Loucy (cell line): ENCODE measurements around the gene MED14.

Experiments
- H2AFZ ChIP-seq: fragments of 200-600 bp; sonication (generic); 2 replicates; pipeline ENCODE4 v1.6.0; 2016; ENCODE audit warnings: antibody characterized with exemption, mild to moderate bottlenecking, low read length, moderate library complexity
- H3F3A ChIP-seq: fragments of 200-600 bp; 2 replicates; pipeline ENCODE4 v1.6.0; 2016; ENCODE audit warnings: antibody characterized with exemption, low read depth, mild to moderate bottlenecking
- H3K27me3 ChIP-seq: fragments of 200-600 bp; sonication (generic); 2 replicates; pipeline ENCODE4 v1.6.1; 2014; ENCODE audit warnings: low read length, mild to moderate bottlenecking; ENCODE audit not compliant: insufficient read depth, poor library complexity, severe bottlenecking
- H3K36me3 ChIP-seq: fragments of 200-600 bp; sonication (generic); 2 replicates; pipeline ENCODE4 v1.6.1; 2016; ENCODE audit warnings: low read length; ENCODE audit not compliant: insufficient read depth
- H3K4me1 ChIP-seq: fragments of 200-600 bp; sonication (generic); 2 replicates; pipeline ENCODE4 v1.5.1; 2014; ENCODE audit warnings: low read length, mild to moderate bottlenecking; ENCODE audit not compliant: insufficient read depth, poor library complexity, severe bottlenecking
- H3K4me2 ChIP-seq: fragments of 200-600 bp; sonication (generic); 2 replicates; pipeline ENCODE4 v1.6.0; 2014; ENCODE audit warnings: antibody characterized with exemption, low read length, low read depth, mild to moderate bottlenecking; ENCODE audit not compliant: poor library complexity, severe bottlenecking
- H3K4me3 ChIP-seq: fragments of 200-600 bp; sonication (generic); 2 replicates; pipeline ENCODE4 v1.5.1; 2014; ENCODE audit warnings: low read length, mild to moderate bottlenecking, mixed read lengths; ENCODE audit not compliant: poor library complexity, severe bottlenecking
- H3K79me2 ChIP-seq: fragments of 200-600 bp; sonication (generic); 2 replicates; pipeline ENCODE4 v1.6.1; 2014; ENCODE audit warnings: low read length; ENCODE audit not compliant: insufficient read depth
- H3K9ac ChIP-seq: fragments of 200-600 bp; sonication (generic); 2 replicates; pipeline ENCODE4 v1.6.0; 2014; ENCODE audit warnings: mild to moderate bottlenecking, low read depth, low read length, moderate library complexity; ENCODE audit not compliant: poor library complexity, severe bottlenecking
- H3K9me2 ChIP-seq: fragments of 200-600 bp; sonication (generic); replicated peaks from 2 replicates; pipeline ENCODE4 v1.6.1; 2016; ENCODE audit warnings: low read depth, low read length, mixed read lengths
- H3K9me3 ChIP-seq: fragments of 200-600 bp; sonication (generic); 2 replicates; pipeline ENCODE4 v1.6.1; 2014; ENCODE audit warnings: mild to moderate bottlenecking, antibody characterized with exemption, low read length, low read depth; ENCODE audit not compliant: insufficient read depth
- H4K20me1 ChIP-seq: fragments of 200-600 bp; sonication (generic); 2 replicates; pipeline ENCODE4 v1.6.0; 2014; ENCODE audit warnings: antibody characterized with exemption, low read length, mild to moderate bottlenecking; ENCODE audit not compliant: insufficient read depth, poor library complexity, severe bottlenecking
- EZH2phosphoT487 ChIP-seq: fragments of 200-600 bp; IDR thresholded peaks from 2 replicates; pipeline ENCODE4 v1.6.1; 2018; ENCODE audit warnings: antibody characterized with exemption, mild to moderate bottlenecking, moderate library complexity, borderline replicate concordance
- TF ChIP-seq, protein P1 (sequence below): fragments of 200-600 bp; sonication (generic); conservative IDR thresholded peaks from 2 replicates; pipeline ENCODE4 v1.5.1; 2014; ENCODE audit warnings: mild to moderate bottlenecking, antibody characterized with exemption, low read length

Gene MED14

DNA sequence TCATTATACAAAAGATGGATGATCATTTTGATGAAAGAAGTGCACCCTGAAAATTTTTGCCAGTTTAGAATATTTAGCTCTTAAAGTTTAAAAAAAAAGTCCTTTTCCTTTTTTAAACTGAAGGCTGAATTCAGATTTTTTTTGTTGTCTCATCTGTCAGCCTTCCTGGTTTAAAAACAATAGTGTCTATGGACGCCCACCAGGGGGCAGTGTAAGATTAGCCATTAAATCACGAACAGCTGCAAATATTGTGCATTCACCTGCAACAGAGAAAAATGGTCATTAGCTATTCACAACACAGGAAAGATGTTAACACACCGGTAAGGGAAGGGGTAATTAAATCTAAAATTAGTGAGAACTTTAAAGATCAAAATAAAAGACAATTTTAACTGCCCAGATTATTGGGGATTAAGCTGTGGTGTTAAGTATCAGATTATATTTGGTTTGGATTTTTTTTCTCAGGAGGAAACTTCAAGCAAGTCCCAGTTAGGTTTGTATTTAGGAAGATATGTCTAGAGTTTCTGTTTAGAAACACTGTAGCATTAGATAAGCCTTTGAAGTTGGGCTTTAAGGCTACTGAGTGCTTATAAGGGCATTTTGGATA lies 83.6 kb downstream of the MED14 start:
- Histone ChIP-seq H3K4me2 (no peak overlapping the region), H3K4me3 (no peak overlapping the region), H3K79me2 (peaks cover 5% of the 10 kb centered on the region; the same call in 1 of the 2 replicates), H3K4me1 (peaks cover 4% of the 10 kb centered on the region), H2AFZ (no peak overlapping the region), H3K27me3 (no peaks in the 10 kb centered on the region), H3K36me3 (peaks cover 19% of the 10 kb centered on the region; the same call in 1 of the 2 replicates), H3K9ac (no peak overlapping the region), H4K20me1 (no peaks in the 10 kb centered on the region), H3K9me2 (no peaks in the 10 kb centered on the region), H3K9me3 (no peaks in the 10 kb centered on the region), H3F3A (no peaks in the 10 kb centered on the region)
- no peak for TF ChIP-seq EZH2phosphoT487
- TF ChIP-seq, protein P1, sequence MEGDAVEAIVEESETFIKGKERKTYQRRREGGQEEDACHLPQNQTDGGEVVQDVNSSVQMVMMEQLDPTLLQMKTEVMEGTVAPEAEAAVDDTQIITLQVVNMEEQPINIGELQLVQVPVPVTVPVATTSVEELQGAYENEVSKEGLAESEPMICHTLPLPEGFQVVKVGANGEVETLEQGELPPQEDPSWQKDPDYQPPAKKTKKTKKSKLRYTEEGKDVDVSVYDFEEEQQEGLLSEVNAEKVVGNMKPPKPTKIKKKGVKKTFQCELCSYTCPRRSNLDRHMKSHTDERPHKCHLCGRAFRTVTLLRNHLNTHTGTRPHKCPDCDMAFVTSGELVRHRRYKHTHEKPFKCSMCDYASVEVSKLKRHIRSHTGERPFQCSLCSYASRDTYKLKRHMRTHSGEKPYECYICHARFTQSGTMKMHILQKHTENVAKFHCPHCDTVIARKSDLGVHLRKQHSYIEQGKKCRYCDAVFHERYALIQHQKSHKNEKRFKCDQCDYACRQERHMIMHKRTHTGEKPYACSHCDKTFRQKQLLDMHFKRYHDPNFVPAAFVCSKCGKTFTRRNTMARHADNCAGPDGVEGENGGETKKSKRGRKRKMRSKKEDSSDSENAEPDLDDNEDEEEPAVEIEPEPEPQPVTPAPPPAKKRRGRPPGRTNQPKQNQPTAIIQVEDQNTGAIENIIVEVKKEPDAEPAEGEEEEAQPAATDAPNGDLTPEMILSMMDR, result peak; percentile 71

DNA sequence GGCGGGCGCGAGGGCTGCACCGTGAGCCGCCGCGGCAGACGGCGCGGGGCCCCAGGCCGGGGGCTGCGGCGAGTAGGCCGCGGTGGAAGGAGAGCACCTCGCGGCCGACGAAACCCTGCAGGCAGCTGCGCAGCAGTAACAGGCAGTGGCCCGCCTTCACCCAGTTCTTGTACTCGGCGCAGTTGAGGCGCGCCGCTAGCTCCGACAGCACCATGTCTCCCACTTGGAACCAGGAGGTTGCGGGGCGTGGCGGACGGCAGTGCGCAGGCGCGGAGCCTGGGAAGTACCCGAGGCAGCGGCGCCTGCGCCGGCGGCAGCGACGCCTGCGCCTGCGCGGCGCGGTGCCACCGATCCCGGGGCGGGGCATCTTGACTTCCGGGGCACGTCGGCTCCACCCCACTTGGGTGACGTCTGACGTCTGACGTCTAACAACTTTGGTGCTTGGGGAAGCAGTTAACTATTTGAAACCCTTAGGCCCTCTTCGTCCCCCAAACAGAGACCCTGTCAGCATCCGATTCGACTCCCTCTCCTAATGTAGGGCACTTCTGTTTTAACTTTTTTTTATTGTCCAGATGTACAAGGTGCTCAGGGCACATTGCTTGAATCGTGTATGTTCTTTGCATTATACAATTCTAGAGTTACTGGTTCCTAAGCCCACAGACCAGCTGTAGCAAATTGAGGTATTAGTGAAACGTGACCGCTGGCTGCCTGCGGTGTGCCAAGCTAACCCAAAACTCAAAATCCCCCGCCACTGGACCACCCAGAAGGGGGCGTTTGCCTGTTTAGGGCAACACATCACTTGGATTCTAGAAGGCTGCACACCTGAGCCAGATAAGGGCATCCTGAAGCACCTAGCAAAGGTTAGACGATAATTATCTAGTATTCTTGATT lies 87.8 kb downstream of the MED14 start, which contains the start of gene CXorf38:
Gene CXorf38 (minus strand): TSS at position 255 of the 891 bp plus-strand sequence. CDS start 41 bp downstream, at position 214.
- Histone ChIP-seq H3K4me2 (peak within 1 kb of the TSS; percentile 94), H3K36me3 (no peaks in the 10 kb centered on the region), H3K9ac (peak within 1 kb of the TSS; percentile 78), H3K79me2 (peaks cover 43% of the 10 kb centered on the region), H3K9me3 (no peaks in the 10 kb centered on the region), H3K9me2 (no peaks in the 10 kb centered on the region), H3F3A (no peaks in the 10 kb centered on the region), H3K27me3 (no peaks in the 10 kb centered on the region), H3K4me3 (peak within 1 kb of the TSS; percentile 86), H4K20me1 (no peaks in the 10 kb centered on the region), H2AFZ (peak within 1 kb of the TSS; percentile 78), H3K4me1 (peaks cover 11% of the 10 kb centered on the region)
- TF ChIP-seq, protein P1, result no peak
- no peak for TF ChIP-seq EZH2phosphoT487

DNA sequence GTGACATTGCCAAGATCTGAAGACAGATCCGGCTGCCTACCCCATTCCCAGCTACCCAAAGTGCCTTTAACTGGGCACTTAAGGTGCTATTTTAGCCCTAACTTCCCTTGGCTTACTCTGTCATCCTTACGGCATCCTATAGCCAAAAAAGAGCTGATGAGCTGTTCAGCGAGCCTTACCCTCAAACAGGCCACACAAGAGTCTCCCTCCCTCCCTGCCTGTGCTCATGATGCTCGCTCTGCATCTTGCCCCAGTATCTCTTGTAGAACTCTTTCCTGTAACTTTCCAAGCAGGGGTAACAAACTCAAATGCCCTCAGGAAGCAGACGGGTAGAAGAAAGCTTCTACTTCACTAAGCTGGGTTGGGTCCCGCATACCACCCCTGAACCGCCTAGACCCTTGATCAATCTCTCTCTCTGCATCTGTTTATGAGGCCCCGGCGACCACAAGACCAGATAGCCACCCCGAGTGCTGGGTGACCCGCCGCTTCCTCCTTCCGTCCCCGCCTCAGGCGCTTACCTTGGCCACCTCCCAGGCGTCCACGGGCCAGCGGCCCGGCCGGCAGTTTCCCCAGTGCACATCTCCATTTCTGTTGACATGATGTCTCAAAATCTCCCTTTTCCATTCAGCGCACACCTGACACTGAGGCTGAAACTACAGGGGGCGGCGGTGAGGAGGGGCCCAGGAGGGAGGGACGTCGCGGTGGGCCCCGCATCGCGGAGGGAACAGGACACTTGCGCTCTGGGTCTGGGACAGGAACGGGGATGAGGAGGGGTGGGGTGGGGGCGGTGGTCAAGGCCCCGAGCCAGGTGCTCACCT lies 88.6 kb downstream of the MED14 start:
- H2AFZ ChIP-seq, result peak overlapping the region; percentile 55; the same call in 1 of the 2 replicates
- H3K4me3 ChIP-seq, result peak overlapping the region; percentile 86
- no peaks in the 10 kb centered on the region for H3K27me3 ChIP-seq
- no peaks in the 10 kb centered on the region for H3K36me3 ChIP-seq
- H3K9me3 ChIP-seq, result no peaks in the 10 kb centered on the region
- peak overlapping the region; percentile 94 for H3K4me2 ChIP-seq
- no peaks in the 10 kb centered on the region for H3F3A ChIP-seq
- no peaks in the 10 kb centered on the region for H3K9me2 ChIP-seq
- peak overlapping the region; percentile 78 for H3K9ac ChIP-seq
- no peak for TF ChIP-seq EZH2phosphoT487
- TF ChIP-seq, protein P1, result no peak
- peaks cover 14% of the 10 kb centered on the region for H3K4me1 ChIP-seq
- H3K79me2 ChIP-seq, result peaks cover 52% of the 10 kb centered on the region
- no peaks in the 10 kb centered on the region for H4K20me1 ChIP-seq
